Common myeloid progenitor, CD34-positive (primary cell): ENCODE data around the gene CNN2.
"Not testable (repeated sequence)": the region's sequence is repeated elsewhere in the genome, so short reads cannot be mapped to it uniquely, and the experiment has no call there.

Experiments used
- CTCF ChIA-PET: fragments of 350-600 bp; sonication (Branson Sonifier 250); formaldehyde crosslinking; loops from one replicate; lab custom pipeline; 2021; ENCODE audit warnings: antibody characterized with exemption; lab: Charles Lee
- POLR2A ChIA-PET: fragments of 350-600 bp; sonication (Branson Sonifier 250); formaldehyde crosslinking; loops from one replicate; lab custom pipeline; 2021; ENCODE audit warnings: antibody characterized with exemption; lab: Charles Lee
- DNase-seq, 3 donors: peaks; one replicate each; pipeline versions ENCODE4 v3.0.0 to v3.0.0-alpha.2; 2013
- H3K27ac ChIP-seq, 2 experiments: 1 replicate in 1 of 2; 2 replicates in 1 of 2; pipeline ENCODE4 v1.7.0; 2013; ENCODE audit warnings: inconsistent platforms in 2 of 2, low read length in 2 of 2, mild to moderate bottlenecking in 2 of 2, low read depth in 1 of 2, moderate library complexity in 1 of 2; ENCODE audit not compliant: severe bottlenecking in 2 of 2, insufficient read depth in 1 of 2, poor library complexity in 1 of 2
- H3K27me3 ChIP-seq, 5 experiments: replicated peaks in 2 of 5; 1 replicate in 3 of 5; 2 replicates in 2 of 5; pipeline versions ENCODE4 v1.6.1 to v1.7.0; 2013; ENCODE audit warnings: low read length in 4 of 5, mild to moderate bottlenecking in 2 of 5, moderate library complexity in 2 of 5, inconsistent platforms in 1 of 5; ENCODE audit not compliant: insufficient read depth in 5 of 5, control insufficient read depth in 4 of 5
- H3K36me3 ChIP-seq, 4 experiments: 1 replicate in 2 of 4; 2 replicates in 2 of 4; pipeline versions ENCODE4 v1.6.1 to v1.7.0; 2013; ENCODE audit warnings: low read length in 3 of 4, control low read depth in 1 of 4, mild to moderate bottlenecking in 1 of 4; ENCODE audit not compliant: control insufficient read depth in 4 of 4, insufficient read depth in 4 of 4
- H3K4me1 ChIP-seq, 4 experiments: 1 replicate in 3 of 4; 2 replicates in 1 of 4; pipeline versions ENCODE4 v1.6.1 to v1.7.1; 2013; ENCODE audit warnings: low read length in 3 of 4, mild to moderate bottlenecking in 3 of 4, control low read depth in 1 of 4, inconsistent platforms in 1 of 4, moderate library complexity in 1 of 4; ENCODE audit not compliant: control insufficient read depth in 4 of 4, insufficient read depth in 4 of 4; ENCODE audit errors: control extremely low read depth in 1 of 4
- H3K4me3 ChIP-seq, 7 experiments: 1 replicate in 4 of 7; 2 replicates in 3 of 7; pipeline versions ENCODE4 v1.5.1 to v1.7.0; 2013; ENCODE audit warnings: mild to moderate bottlenecking in 7 of 7, low read length in 6 of 7, moderate library complexity in 6 of 7, inconsistent platforms in 2 of 7, low read depth in 2 of 7, control low read depth in 1 of 7; ENCODE audit not compliant: insufficient read depth in 4 of 7, control insufficient read depth in 1 of 7; ENCODE audit errors: extremely low read depth in 1 of 7
- H3K9me3 ChIP-seq, 5 experiments: 1 replicate in 4 of 5; 2 replicates in 1 of 5; pipeline versions ENCODE4 v1.6.1 to v1.7.1; 2013; ENCODE audit warnings: low read length in 4 of 5, mild to moderate bottlenecking in 2 of 5, inconsistent platforms in 1 of 5, low read depth in 1 of 5, moderate library complexity in 1 of 5; ENCODE audit not compliant: control insufficient read depth in 4 of 5, insufficient read depth in 2 of 5; ENCODE audit errors: control extremely low read depth in 1 of 5
- WGBS: methylation state at CpG from one replicate; pipeline ENCODE4 v1.1.5; 2013; ENCODE audit not compliant: insufficient coverage; 5-methylcytosine and 5-hydroxymethylcytosine counted together

CNN2 gene

GRCh38 chr19:1019616-1019961 is 6.8 kb upstream of the CNN2 start:
- Histone ChIP-seq H3K9me3 (no peaks in the 10 kb centered on the region), H3K4me1 (peaks cover 0 to 45% (median 41%) of the 10 kb centered on the region in 4 experiments), H3K27ac (peak overlapping the region; percentile 99), H3K27me3 (no peaks in the 10 kb centered on the region), H3K36me3 (peaks cover 0 to 39% (median 6%) of the 10 kb centered on the region in 4 experiments), H3K4me3 (peak overlapping the region; percentile 66 to 97 (median 91))
- ChIA-PET POLR2A (interaction anchor here (0.7 kb wide), 1 partner anchor 23 kb away, joined by 4 read pairs; no protein-coding TSS in a partner anchor), CTCF (interaction anchor here (0.7 to 1.8 kb wide), 7 partner anchors 14 to 156 kb away, joined by 3 to 7 read pairs (median 3); partner anchors contain the start of gene GRIN3B)
- DNase-seq = no peak
- WGBS = 82% methylated on average over 17 of the region's 18 CpGs

- ChIA-PET POLR2A (interaction anchor here (0.5 to 1.5 kb wide), 4 partner anchors 24 to 174 kb away, joined by 3 to 6 read pairs (median 4); partner anchors contain the start of gene WDR18), CTCF (interaction anchor here (1.0 to 1.8 kb wide), 6 partner anchors 15 to 68 kb away, joined by 3 to 7 read pairs (median 3); partner anchors contain the start of gene GRIN3B)
- peak overlapping the region; percentile 99 for H3K27ac ChIP-seq
- DNase-seq = peak in 1 of 3 donors; percentile 70
- peaks cover 0 to 45% (median 41%) of the 10 kb centered on the region in 4 experiments for H3K4me1 ChIP-seq
- peaks cover 0 to 32% (median 6%) of the 10 kb centered on the region in 4 experiments for H3K36me3 ChIP-seq
- H3K27me3 ChIP-seq = no peaks in the 10 kb centered on the region
- peak overlapping the region; percentile 66 to 97 (median 91) for H3K4me3 ChIP-seq
- H3K9me3 ChIP-seq = no peaks in the 10 kb centered on the region
- WGBS = under 1% methylated on average over 59 of the region's 60 CpGs
These were observed 6.2 kb upstream of the CNN2 start for GRCh38 chr19:1019980-1020867.

- CTCF ChIA-PET = interaction anchor here (0.9 to 1.8 kb wide), 4 partner anchors 8 to 69 kb away, joined by 3 to 9 read pairs (median 5); partner anchors contain the start of gene GRIN3B
- peaks cover 0 to 30% (median 5%) of the 10 kb centered on the region in 4 experiments for H3K36me3 ChIP-seq
- H3K27ac ChIP-seq = peak within 1 kb of the TSS; percentile 99
- POLR2A ChIA-PET = interaction anchor here (0.6 to 1.5 kb wide), 5 partner anchors 18 to 186 kb away, joined by 3 to 5 read pairs (median 3); partner anchors contain the start of genes ARHGAP45 and WDR18
- H3K9me3 ChIP-seq = no peaks in the 10 kb centered on the region
- H3K27me3 ChIP-seq = no peaks in the 10 kb centered on the region
- peak; percentile 97 to 99 (median 98) for DNase-seq
- WGBS = 0% methylated on average over 50 of the region's 68 CpGs
- peaks cover 0 to 47% (median 44%) of the 10 kb centered on the region in 4 experiments for H3K4me1 ChIP-seq
- H3K4me3 ChIP-seq = peak within 1 kb of the TSS; percentile 66 to 97 (median 91)
These were observed 5.5 kb upstream of the CNN2 start, which contains the start of gene TMEM259 for GRCh38 chr19:1020868-1021425. TMEM259 (minus strand) TSS chr19:1021123; CDS start chr19:1020996, 127 bp downstream.

- H3K27ac ChIP-seq, H3K27me3 ChIP-seq, H3K36me3 ChIP-seq, H3K9me3 ChIP-seq, POLR2A ChIA-PET, H3K4me3 ChIP-seq, DNase-seq: not testable (repeated sequence)
- peaks cover 0 to 48% (median 43%) of the 10 kb centered on the region in 4 experiments for H3K4me1 ChIP-seq
- CTCF ChIA-PET = interaction anchor here (1.4 kb wide), 1 partner anchor 8 kb away, joined by 3 read pairs; no protein-coding TSS in a partner anchor
- 90% methylated on average over 4 of the region's 5 CpGs for WGBS
These were observed 2.6 kb upstream of the CNN2 start for GRCh38 chr19:1023883-1024188.

GRCh38 chr19:1025080-1025479 is 1.3 kb upstream of the CNN2 start:
- H3K27me3 ChIP-seq, DNase-seq, H3K4me3 ChIP-seq, H3K9me3 ChIP-seq, H3K27ac ChIP-seq, H3K36me3 ChIP-seq, CTCF ChIA-PET: not testable (repeated sequence)
- 100% methylated on average over 1 of the region's 6 CpGs for WGBS
- H3K4me1 ChIP-seq = peaks cover 0 to 42% (median 34%) of the 10 kb centered on the region in 4 experiments
- POLR2A ChIA-PET = interaction anchor here (1.5 kb wide), 1 partner anchor 13 kb away, joined by 4 read pairs; no protein-coding TSS in a partner anchor

- ChIA-PET CTCF (interaction anchor here (0.7 to 5.3 kb wide), 4 partner anchors 11 to 214 kb away, joined by 3 to 44 read pairs (median 4); partner anchors contain the start of genes ABCA7 and ARHGAP45), POLR2A (interaction anchor here (0.8 to 1.3 kb wide), 7 partner anchors 10 to 243 kb away, joined by 3 to 5 read pairs (median 3); partner anchors contain the start of genes ABCA7 and ARHGAP45)
- H3K4me1 ChIP-seq = peaks cover 0 to 33% (median 23%) of the 10 kb centered on the region in 4 experiments
- peaks cover 0 to 15% (median 10%) of the 10 kb centered on the region in 4 experiments for H3K36me3 ChIP-seq
- peak; percentile 47 to 66 (median 59) for DNase-seq
- peak overlapping the region; percentile 58 to 85 for H3K27ac ChIP-seq
- 1% methylated on average over 22 of the region's 36 CpGs for WGBS
- H3K4me3 ChIP-seq = peak overlapping the region; percentile 74 to 92 (median 81)
- H3K27me3 ChIP-seq = no peaks in the 10 kb centered on the region
- no peaks in the 10 kb centered on the region for H3K9me3 ChIP-seq
These were observed 608 bp downstream of the CNN2 start for GRCh38 chr19:1026783-1027649.
